GM21619 (cell line): ENCODE results near the gene ARL6IP1.

Source experiments
- ATAC-seq: cut with Tn5 transposase; IDR thresholded peaks from one replicate; pipeline ENCODE4 v1.9.1; 2021; ENCODE audit not compliant: unreplicated experiment

The ARL6IP1 gene

GRCh38 chr16:18801145-18801972 is at the start of gene ARL6IP1:
TSS of gene ARL6IP1 (minus strand) at chr16:18801549. CDS start at chr16:18801466, 83 bp downstream.
- peak; percentile 94 for ATAC-seq

GRCh38 chr16:18846416-18846815 is 45.1 kb upstream of the ARL6IP1 start:
- ATAC-seq = no peak

GRCh38 chr16:18842565-18842964 is 41.2 kb upstream of the ARL6IP1 start:
- no peak for ATAC-seq

GRCh38 chr16:18841833-18842525 is 40.6 kb upstream of the ARL6IP1 start:
- no peak for ATAC-seq

GRCh38 chr16:18839555-18839954 is 38.2 kb upstream of the ARL6IP1 start:
- ATAC-seq = no peak

GRCh38 chr16:18836702-18837101 is 35.4 kb upstream of the ARL6IP1 start:
- no peak for ATAC-seq

- no peak for ATAC-seq
These were observed 33.5 kb upstream of the ARL6IP1 start for GRCh38 chr16:18834864-18835263.

- no peak for ATAC-seq
These were observed 32.6 kb upstream of the ARL6IP1 start for GRCh38 chr16:18833707-18834505.

- no peak for ATAC-seq
These were observed 31.3 kb upstream of the ARL6IP1 start for GRCh38 chr16:18832613-18833012.

GRCh38 chr16:18832006-18832405 is 30.7 kb upstream of the ARL6IP1 start:
- no peak for ATAC-seq

- ATAC-seq = no peak
These were observed 27.9 kb upstream of the ARL6IP1 start for GRCh38 chr16:18829251-18829650.

- no peak for ATAC-seq
These were observed 26.5 kb upstream of the ARL6IP1 start for GRCh38 chr16:18827890-18828289.

GRCh38 chr16:18816286-18816685 is 14.9 kb upstream of the ARL6IP1 start:
- ATAC-seq = no peak

GRCh38 chr16:18811925-18812324 is 10.6 kb upstream of the ARL6IP1 start:
- no peak for ATAC-seq

- ATAC-seq = no peak
These were observed 7.8 kb upstream of the ARL6IP1 start for GRCh38 chr16:18809165-18809564.

GRCh38 chr16:18805257-18805773 is 4.0 kb upstream of the ARL6IP1 start:
- ATAC-seq = no peak

GRCh38 chr16:18804540-18804939 is 3.2 kb upstream of the ARL6IP1 start:
- ATAC-seq = no peak

GRCh38 chr16:18803569-18804462 is 2.5 kb upstream of the ARL6IP1 start:
- ATAC-seq = no peak

- no peak for ATAC-seq
These were observed 1.5 kb upstream of the ARL6IP1 start for GRCh38 chr16:18802767-18803343.

GRCh38 chr16:18800775-18801144 is 589 bp downstream of the ARL6IP1 start:
- no peak for ATAC-seq
